ENCODE data around the gene CHRNE.

DNA sequence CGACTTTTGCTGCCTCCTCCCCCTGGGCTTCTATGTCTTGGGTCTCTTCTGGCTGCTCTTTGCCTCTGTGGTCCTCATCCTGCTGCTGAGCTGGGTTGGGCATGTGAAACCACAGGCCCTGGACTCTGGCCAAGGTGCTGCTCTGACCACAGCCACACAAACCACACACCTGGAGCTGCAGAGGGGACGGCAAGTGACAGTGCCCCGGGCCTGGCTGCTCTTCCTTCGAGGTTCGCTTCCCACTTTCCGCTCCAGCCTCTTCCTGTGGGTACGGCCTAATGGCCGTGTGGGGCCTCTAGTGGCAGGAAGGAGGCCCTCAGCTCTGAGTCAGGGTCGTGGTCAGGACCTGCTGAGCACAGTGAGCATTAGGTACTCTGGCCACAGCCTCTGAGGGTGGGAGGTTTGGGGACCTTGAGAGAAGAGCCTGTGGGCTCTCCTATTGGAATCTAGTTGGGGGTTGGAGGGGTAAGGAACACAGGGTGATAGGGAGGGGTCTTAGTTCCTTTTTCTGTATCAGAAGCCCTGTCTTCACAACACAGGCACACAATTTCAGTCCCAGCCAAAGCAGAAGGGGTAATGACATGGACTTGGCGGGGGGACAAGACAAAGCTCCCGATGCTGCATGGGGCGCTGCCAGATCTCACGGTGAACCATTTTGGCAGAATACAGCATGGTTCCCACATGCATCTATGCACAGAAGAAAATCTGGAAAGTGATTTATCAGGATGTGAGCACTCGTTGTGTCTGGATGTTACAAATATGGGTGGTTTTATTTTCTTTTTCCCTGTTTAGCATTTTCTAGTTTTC lies 31.5 kb upstream of the CHRNE start:
- no peak for TF ChIP-seq POLR2A (IDR thresholded peaks at IDR 0.05)
- TF ChIP-seq, protein P1, sequence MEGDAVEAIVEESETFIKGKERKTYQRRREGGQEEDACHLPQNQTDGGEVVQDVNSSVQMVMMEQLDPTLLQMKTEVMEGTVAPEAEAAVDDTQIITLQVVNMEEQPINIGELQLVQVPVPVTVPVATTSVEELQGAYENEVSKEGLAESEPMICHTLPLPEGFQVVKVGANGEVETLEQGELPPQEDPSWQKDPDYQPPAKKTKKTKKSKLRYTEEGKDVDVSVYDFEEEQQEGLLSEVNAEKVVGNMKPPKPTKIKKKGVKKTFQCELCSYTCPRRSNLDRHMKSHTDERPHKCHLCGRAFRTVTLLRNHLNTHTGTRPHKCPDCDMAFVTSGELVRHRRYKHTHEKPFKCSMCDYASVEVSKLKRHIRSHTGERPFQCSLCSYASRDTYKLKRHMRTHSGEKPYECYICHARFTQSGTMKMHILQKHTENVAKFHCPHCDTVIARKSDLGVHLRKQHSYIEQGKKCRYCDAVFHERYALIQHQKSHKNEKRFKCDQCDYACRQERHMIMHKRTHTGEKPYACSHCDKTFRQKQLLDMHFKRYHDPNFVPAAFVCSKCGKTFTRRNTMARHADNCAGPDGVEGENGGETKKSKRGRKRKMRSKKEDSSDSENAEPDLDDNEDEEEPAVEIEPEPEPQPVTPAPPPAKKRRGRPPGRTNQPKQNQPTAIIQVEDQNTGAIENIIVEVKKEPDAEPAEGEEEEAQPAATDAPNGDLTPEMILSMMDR (IDR thresholded peaks at IDR 0.05): peak in 1 of 7 experiments; percentile 21

All from body of pancreas (tissue), 4 donors.